ENCODE data around the gene UBE2B. TPM values are rescaled to one million over a fixed set of nuclear protein-coding genes. Genes with fewer than 3 reads are reported as not detected.
A peak's percentile ranks its signal among the peaks of the same experiment; 100 is the strongest.

Gene UBE2B
- total and polyA plus RNA-seq, 10 of the 15 experiments (the other 5 are each of a cell fraction or from before 2014, with no cell fraction given): 10.8 to 179 (median 61.3) TPM

DNA sequence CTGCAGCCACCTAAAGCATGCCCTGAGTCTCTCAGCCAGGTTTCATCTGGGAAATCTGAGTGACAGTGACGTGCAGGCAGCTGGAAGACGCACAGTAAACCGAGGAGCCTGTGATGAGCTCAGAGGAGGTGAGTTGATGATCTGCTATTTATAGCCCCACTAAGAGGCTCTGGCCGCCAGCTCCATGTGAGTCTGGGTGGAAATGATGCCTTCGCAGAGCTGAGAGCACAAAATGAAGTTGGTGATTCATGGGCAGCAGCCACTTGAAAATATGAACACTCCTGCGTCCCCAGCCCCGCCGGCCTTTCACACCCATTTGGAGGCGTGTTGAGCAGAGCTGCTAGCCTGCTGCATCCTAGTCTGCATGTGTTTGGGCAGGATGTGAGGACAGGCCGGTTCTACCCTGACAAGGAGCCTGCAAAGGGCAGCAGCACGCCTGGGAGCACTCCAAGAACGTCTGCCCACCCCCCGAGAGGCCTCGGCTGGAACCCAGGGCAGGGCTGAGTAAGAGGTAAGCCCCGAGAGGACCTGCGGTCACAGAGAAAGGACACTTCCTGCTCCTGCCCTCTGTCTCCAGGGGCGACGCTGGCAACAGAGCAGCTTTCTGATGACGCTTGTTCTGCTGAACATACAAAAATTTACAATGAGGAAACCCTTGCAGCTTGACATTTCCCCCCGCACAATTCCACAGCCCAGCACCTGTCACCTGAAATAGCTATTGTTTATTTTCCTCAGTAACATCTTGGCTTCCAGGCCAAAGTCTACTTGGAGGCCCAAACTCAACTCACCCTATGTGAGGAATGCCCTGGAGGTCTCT lies 65.4 kb downstream of the UBE2B start (continued):
- TF ChIP-seq, protein P1, sequence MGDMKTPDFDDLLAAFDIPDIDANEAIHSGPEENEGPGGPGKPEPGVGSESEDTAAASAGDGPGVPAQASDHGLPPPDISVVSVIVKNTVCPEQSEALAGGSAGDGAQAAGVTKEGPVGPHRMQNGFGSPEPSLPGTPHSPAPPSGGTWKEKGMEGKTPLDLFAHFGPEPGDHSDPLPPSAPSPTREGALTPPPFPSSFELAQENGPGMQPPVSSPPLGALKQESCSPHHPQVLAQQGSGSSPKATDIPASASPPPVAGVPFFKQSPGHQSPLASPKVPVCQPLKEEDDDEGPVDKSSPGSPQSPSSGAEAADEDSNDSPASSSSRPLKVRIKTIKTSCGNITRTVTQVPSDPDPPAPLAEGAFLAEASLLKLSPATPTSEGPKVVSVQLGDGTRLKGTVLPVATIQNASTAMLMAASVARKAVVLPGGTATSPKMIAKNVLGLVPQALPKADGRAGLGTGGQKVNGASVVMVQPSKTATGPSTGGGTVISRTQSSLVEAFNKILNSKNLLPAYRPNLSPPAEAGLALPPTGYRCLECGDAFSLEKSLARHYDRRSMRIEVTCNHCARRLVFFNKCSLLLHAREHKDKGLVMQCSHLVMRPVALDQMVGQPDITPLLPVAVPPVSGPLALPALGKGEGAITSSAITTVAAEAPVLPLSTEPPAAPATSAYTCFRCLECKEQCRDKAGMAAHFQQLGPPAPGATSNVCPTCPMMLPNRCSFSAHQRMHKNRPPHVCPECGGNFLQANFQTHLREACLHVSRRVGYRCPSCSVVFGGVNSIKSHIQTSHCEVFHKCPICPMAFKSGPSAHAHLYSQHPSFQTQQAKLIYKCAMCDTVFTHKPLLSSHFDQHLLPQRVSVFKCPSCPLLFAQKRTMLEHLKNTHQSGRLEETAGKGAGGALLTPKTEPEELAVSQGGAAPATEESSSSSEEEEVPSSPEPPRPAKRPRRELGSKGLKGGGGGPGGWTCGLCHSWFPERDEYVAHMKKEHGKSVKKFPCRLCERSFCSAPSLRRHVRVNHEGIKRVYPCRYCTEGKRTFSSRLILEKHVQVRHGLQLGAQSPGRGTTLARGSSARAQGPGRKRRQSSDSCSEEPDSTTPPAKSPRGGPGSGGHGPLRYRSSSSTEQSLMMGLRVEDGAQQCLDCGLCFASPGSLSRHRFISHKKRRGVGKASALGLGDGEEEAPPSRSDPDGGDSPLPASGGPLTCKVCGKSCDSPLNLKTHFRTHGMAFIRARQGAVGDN (IDR thresholded peaks at IDR 0.05): peak; percentile 49; the same call in 1 of the 2 replicates
- TF ChIP-seq SIX5 (IDR thresholded peaks at IDR 0.05; ENCODE audit: low read depth, low read length, severe bottlenecking) (no peak), SIN3A (IDR thresholded peaks at IDR 0.05; ENCODE audit: low read depth, low read length) (peak; percentile 55; the same call in 1 of the 2 replicates), CBFB (IDR thresholded peaks at IDR 0.05; ENCODE audit: low read depth) (peak; percentile 29; the same call in 1 of the 2 replicates), EP300 (IDR thresholded peaks at IDR 0.05; ENCODE audit: borderline replicate concordance in 1 of 2, control insufficient read depth in 1 of 2, low read depth in 2 of 2, low read length in 2 of 2) (peak in 1 of 2 experiments; percentile 48; a peak in 1 of 4 replicates), HDAC2 (IDR thresholded peaks at IDR 0.05) (no peak), PAX8 (IDR thresholded peaks at IDR 0.05) (no peak), SP1 (IDR thresholded peaks at IDR 0.05; ENCODE audit: low read depth, low read length) (peak; percentile 20), NR2C1 (IDR thresholded peaks at IDR 0.05) (no peak), FOS (IDR thresholded peaks at IDR 0.05; ENCODE audit: borderline replicate concordance, extremely low read depth, insufficient read length) (no peak), IRF4 (IDR thresholded peaks at IDR 0.05; ENCODE audit: low read depth, low read length) (no peak), EED (IDR thresholded peaks at IDR 0.05; ENCODE audit: low read depth) (0 out of 2 replicates have a peak, but pooled peaks have one; percentile 18), CREM (IDR thresholded peaks at IDR 0.05; ENCODE audit: low read depth) (peak; percentile 82), CREB1 (IDR thresholded peaks at IDR 0.05; ENCODE audit: low read depth) (peak; percentile 86)
- TF ChIP-seq, protein P2, sequence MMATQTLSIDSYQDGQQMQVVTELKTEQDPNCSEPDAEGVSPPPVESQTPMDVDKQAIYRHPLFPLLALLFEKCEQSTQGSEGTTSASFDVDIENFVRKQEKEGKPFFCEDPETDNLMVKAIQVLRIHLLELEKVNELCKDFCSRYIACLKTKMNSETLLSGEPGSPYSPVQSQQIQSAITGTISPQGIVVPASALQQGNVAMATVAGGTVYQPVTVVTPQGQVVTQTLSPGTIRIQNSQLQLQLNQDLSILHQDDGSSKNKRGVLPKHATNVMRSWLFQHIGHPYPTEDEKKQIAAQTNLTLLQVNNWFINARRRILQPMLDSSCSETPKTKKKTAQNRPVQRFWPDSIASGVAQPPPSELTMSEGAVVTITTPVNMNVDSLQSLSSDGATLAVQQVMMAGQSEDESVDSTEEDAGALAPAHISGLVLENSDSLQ (IDR thresholded peaks at IDR 0.05): 0 out of 2 replicates have a peak, but pooled peaks have one; percentile 25
- TF ChIP-seq, protein P3, sequence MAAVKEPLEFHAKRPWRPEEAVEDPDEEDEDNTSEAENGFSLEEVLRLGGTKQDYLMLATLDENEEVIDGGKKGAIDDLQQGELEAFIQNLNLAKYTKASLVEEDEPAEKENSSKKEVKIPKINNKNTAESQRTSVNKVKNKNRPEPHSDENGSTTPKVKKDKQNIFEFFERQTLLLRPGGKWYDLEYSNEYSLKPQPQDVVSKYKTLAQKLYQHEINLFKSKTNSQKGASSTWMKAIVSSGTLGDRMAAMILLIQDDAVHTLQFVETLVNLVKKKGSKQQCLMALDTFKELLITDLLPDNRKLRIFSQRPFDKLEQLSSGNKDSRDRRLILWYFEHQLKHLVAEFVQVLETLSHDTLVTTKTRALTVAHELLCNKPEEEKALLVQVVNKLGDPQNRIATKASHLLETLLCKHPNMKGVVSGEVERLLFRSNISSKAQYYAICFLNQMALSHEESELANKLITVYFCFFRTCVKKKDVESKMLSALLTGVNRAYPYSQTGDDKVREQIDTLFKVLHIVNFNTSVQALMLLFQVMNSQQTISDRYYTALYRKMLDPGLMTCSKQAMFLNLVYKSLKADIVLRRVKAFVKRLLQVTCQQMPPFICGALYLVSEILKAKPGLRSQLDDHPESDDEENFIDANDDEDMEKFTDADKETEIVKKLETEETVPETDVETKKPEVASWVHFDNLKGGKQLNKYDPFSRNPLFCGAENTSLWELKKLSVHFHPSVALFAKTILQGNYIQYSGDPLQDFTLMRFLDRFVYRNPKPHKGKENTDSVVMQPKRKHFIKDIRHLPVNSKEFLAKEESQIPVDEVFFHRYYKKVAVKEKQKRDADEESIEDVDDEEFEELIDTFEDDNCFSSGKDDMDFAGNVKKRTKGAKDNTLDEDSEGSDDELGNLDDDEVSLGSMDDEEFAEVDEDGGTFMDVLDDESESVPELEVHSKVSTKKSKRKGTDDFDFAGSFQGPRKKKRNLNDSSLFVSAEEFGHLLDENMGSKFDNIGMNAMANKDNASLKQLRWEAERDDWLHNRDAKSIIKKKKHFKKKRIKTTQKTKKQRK (IDR thresholded peaks at IDR 0.05; ENCODE audit: low read depth, low read length): no peak

All from GM12878 (cell line).